ENCODE data around the gene FMNL2.

DNA sequence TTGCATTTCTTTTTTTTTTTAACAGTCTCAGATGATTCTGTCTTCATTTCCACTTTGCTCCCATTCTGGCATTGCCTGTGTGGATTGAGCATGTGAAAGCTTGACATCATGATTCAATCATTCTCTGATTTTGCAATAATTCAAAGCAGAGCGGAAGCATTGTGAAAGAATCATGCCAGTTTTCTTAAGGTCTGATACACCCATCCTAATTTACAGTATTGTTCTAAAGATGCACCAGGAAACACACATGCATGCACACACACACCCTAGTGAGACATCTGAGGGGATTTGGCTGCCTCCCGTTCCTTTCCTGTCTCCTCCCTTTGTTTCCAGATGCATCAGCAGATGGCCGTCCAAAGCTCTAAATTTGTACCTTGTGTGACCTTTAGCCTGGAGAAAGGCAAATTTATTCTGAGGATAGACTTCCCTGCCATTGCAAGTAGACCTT lies 97.3 kb downstream of the FMNL2 start:
- TF ChIP-seq ZNF70 (CRISPR knock-in tag; IDR thresholded peaks at IDR 0.05) (no peak), GLIS3 (CRISPR knock-in tag; IDR thresholded peaks at IDR 0.05) (no peak), ISL1 (CRISPR knock-in tag; IDR thresholded peaks at IDR 0.05) (no peak), RARB (CRISPR knock-in tag; IDR thresholded peaks at IDR 0.05) (no peak), ZFP30 (CRISPR knock-in tag; IDR thresholded peaks at IDR 0.05) (no peak), ZFP3 (CRISPR knock-in tag; IDR thresholded peaks at IDR 0.05) (no peak), ESRRG (CRISPR knock-in tag; IDR thresholded peaks at IDR 0.05) (no peak)
